B cell (primary cell): Measurements from ENCODE around the gene CLEC10A.

Source experiments
- EZH2 ChIP-seq: IDR thresholded peaks from 2 replicates; pipeline ENCODE4 v1.6.1; 2012; ENCODE audit warnings: borderline replicate concordance, low read depth, mild to moderate bottlenecking, moderate library complexity, low read length; ENCODE audit not compliant: insufficient read depth, poor library complexity, severe bottlenecking
- TF ChIP-seq, protein P1 (sequence below): fragments of 200-600 bp; IDR thresholded peaks from one replicate; pipeline ENCODE4 v1.8.0; 2022; ENCODE audit warnings: antibody characterized with exemption, mild to moderate bottlenecking

DNA sequence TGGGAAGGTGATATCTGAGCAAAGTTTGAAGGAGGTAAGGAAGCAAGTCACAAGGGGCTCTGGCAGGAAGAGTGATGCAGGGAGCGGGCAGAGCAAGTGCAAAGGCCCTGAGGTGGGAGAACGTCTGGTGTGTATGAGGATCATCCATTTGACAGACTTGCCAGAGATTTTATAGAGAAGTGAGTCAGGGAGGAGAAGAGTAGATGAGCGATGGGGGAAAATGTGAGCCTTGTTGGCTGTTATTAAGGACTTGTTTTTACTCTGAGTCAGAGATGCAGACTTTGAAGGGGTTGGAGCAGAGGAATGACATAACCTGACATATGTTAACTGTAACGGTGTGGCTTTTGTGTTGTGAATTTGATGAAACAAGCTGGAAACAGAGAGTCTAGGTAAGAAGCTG, 3.5 kb upstream of the CLEC10A start:
- TF ChIP-seq, protein P1, sequence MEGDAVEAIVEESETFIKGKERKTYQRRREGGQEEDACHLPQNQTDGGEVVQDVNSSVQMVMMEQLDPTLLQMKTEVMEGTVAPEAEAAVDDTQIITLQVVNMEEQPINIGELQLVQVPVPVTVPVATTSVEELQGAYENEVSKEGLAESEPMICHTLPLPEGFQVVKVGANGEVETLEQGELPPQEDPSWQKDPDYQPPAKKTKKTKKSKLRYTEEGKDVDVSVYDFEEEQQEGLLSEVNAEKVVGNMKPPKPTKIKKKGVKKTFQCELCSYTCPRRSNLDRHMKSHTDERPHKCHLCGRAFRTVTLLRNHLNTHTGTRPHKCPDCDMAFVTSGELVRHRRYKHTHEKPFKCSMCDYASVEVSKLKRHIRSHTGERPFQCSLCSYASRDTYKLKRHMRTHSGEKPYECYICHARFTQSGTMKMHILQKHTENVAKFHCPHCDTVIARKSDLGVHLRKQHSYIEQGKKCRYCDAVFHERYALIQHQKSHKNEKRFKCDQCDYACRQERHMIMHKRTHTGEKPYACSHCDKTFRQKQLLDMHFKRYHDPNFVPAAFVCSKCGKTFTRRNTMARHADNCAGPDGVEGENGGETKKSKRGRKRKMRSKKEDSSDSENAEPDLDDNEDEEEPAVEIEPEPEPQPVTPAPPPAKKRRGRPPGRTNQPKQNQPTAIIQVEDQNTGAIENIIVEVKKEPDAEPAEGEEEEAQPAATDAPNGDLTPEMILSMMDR: no peak
- no peak for TF ChIP-seq EZH2
